B cell (primary cell): ENCODE data around the gene ACBD4. TPM values are rescaled to one million over a fixed set of nuclear protein-coding genes. Genes with fewer than 3 reads are reported as not detected.

Experiments used
- ATAC-seq: fragments of 200-7000 bp; cut with Tn5 transposase; one replicate; pipeline ENCODE4 v1.10.0; 2021; ENCODE audit warnings: low read depth, mild to moderate bottlenecking, moderate number of reproducible peaks, moderate library complexity
- CTCF ChIA-PET: fragments of 350-600 bp; sonication (Branson Sonifier 250); formaldehyde crosslinking; loops from one replicate; lab custom pipeline; 2021; ENCODE audit warnings: antibody characterized with exemption, inconsistent platforms; lab: Charles Lee
- POLR2A ChIA-PET: fragments of 350-600 bp; sonication (Branson Sonifier 250); formaldehyde crosslinking; loops from one replicate; lab custom pipeline; 2021; ENCODE audit warnings: antibody characterized with exemption; lab: Charles Lee
- DNase-seq: peaks from one replicate; pipeline ENCODE4 v3.0.0; 2013
- H2AFZ ChIP-seq: 2 replicates; pipeline ENCODE4 v1.6.1; 2012; ENCODE audit warnings: mild to moderate bottlenecking, low read depth, low read length; ENCODE audit not compliant: insufficient read depth, poor library complexity, severe bottlenecking
- H3K27ac ChIP-seq, 2 donors: 1 replicate in 1 of 2; 2 replicates in 1 of 2; pipeline ENCODE4 v1.5.1; 2012 to 2013; ENCODE audit warnings: low read length in 2 of 2, mild to moderate bottlenecking in 2 of 2, moderate library complexity in 1 of 2
- H3K27me3 ChIP-seq, 4 experiments: fragments of 200-600 bp in 1 of 4; sonication (generic) in 1 of 4; replicated peaks in 1 of 4; 1 replicate in 2 of 4; 2 replicates in 2 of 4; pipeline versions ENCODE4 v1.6.1 to v1.7.0; 2013 to 2016; ENCODE audit warnings: low read length in 3 of 4, mild to moderate bottlenecking in 2 of 4, mixed read lengths in 1 of 4, moderate library complexity in 1 of 4; ENCODE audit not compliant: insufficient read depth in 4 of 4, control insufficient read depth in 3 of 4; ENCODE audit errors: control extremely low read depth in 1 of 4
- H3K36me3 ChIP-seq, 2 experiments: replicated peaks in 1 of 2; 1 replicate in 1 of 2; 2 replicates in 1 of 2; pipeline versions ENCODE4 v1.6.1 to v1.7.1; 2013; ENCODE audit warnings: low read length in 1 of 2; ENCODE audit not compliant: insufficient read depth in 2 of 2, control insufficient read depth in 1 of 2; ENCODE audit errors: control extremely low read depth in 1 of 2, extremely low read depth in 1 of 2
- H3K4me1 ChIP-seq, 2 donors: fragments of 200-600 bp in 1 of 2; sonication (generic) in 1 of 2; 1 replicate in 1 of 2; 2 replicates in 1 of 2; pipeline versions ENCODE4 v1.5.1 to v1.6.1; 2013 to 2017; ENCODE audit warnings: low read length in 2 of 2; ENCODE audit not compliant: control insufficient read depth in 2 of 2, insufficient read depth in 2 of 2
- H3K4me2 ChIP-seq: replicated peaks from 2 replicates; pipeline ENCODE3; 2012; ENCODE audit warnings: mild to moderate bottlenecking, low read depth, low read length; ENCODE audit not compliant: poor library complexity, severe bottlenecking
- H3K4me3 ChIP-seq, 5 experiments: fragments of 200-600 bp in 1 of 5; sonication (generic) in 1 of 5; 1 replicate in 3 of 5; 2 replicates in 2 of 5; pipeline versions ENCODE4 v1.5.1 to v1.7.0; 2011 to 2016; ENCODE audit warnings: low read length in 4 of 5, mild to moderate bottlenecking in 4 of 5, low read depth in 2 of 5, control low read depth in 1 of 5, moderate library complexity in 1 of 5; ENCODE audit not compliant: insufficient read depth in 1 of 5; ENCODE audit errors: control extremely low read depth in 1 of 5, extremely low read depth in 1 of 5
- H3K79me2 ChIP-seq: fragments of 200-600 bp; sonication (generic); one replicate; pipeline ENCODE4 v1.6.0; 2016; ENCODE audit warnings: low read length; ENCODE audit not compliant: control insufficient read depth, insufficient read depth
- H3K9ac ChIP-seq: fragments of 200-600 bp; sonication (generic); 2 replicates; pipeline ENCODE4 v1.6.1; 2017; ENCODE audit warnings: mild to moderate bottlenecking, low read length, moderate library complexity
- H3K9me3 ChIP-seq, 3 donors: one replicate each; pipeline versions ENCODE4 v1.6.1 to v1.7.1; 2013; ENCODE audit warnings: low read length in 2 of 3; ENCODE audit not compliant: control insufficient read depth in 2 of 3, insufficient read depth in 1 of 3; ENCODE audit errors: control extremely low read depth in 1 of 3
- H4K20me1 ChIP-seq: 2 replicates; pipeline ENCODE4 v1.6.0; 2012; ENCODE audit warnings: mild to moderate bottlenecking, low read length; ENCODE audit not compliant: insufficient read depth, control insufficient read depth, poor library complexity, severe bottlenecking
- H3K27ac Mint-ChIP-seq: one replicate; pipeline ENCODE4 v1.8.0; 2021; ENCODE audit warnings: mixed read lengths
- H3K27me3 Mint-ChIP-seq: one replicate; pipeline ENCODE4 v1.8.0; 2021; ENCODE audit warnings: mixed read lengths
- H3K4me1 Mint-ChIP-seq: one replicate; pipeline ENCODE4 v1.8.0; 2021; ENCODE audit warnings: mixed read lengths
- H3K4me3 Mint-ChIP-seq: one replicate; pipeline ENCODE4 v1.8.0; 2021; ENCODE audit warnings: mixed read lengths
- H3K9me3 Mint-ChIP-seq: one replicate; pipeline ENCODE4 v1.8.0; 2022; ENCODE audit warnings: mixed read lengths; ENCODE audit not compliant: insufficient read depth
- CTCF ChIP-seq: fragments of 200-600 bp; IDR thresholded peaks from one replicate; pipeline ENCODE4 v1.8.0; 2022; ENCODE audit warnings: antibody characterized with exemption, mild to moderate bottlenecking
- EZH2 ChIP-seq: IDR thresholded peaks from 2 replicates; pipeline ENCODE4 v1.6.1; 2012; ENCODE audit warnings: borderline replicate concordance, low read depth, mild to moderate bottlenecking, moderate library complexity, low read length; ENCODE audit not compliant: insufficient read depth, poor library complexity, severe bottlenecking
- WGBS: methylation state at CpG from one replicate; pipeline ENCODE4 v1.1.5; 2013; ENCODE audit warnings: missing lambda C conversion rate; ENCODE audit not compliant: insufficient coverage; 5-methylcytosine and 5-hydroxymethylcytosine counted together
- intact Hi-C: fragments of 100-400 bp; cut with micrococcal nuclease; formaldehyde crosslinking; loops from one replicate; pipeline ENCODE4 v1.10.0; 2022
- polyA plus RNA-seq: library from polyadenylated mRNA; depleted of rRNA; stranded (reverse); fragments of >200 nt; gene quantifications from 2 replicates; pipeline ENCODE4 v1.2.3, GENCODE V29; 2012
- total RNA-seq, 2 donors: library from RNA; stranded (reverse); fragments of 120-200 nt in 1 of 2; gene quantifications; 1 replicate in 1 of 2; 2 replicates in 1 of 2; pipeline versions ENCODE4 v1.2.3 to v1.2.4, GENCODE V29; 2013 to 2022

ACBD4 gene
- total and polyA plus RNA-seq, 2 donors (not counting 1 experiment from before 2014, with no cell fraction given): 36.8 to 39.4 TPM

DNA sequence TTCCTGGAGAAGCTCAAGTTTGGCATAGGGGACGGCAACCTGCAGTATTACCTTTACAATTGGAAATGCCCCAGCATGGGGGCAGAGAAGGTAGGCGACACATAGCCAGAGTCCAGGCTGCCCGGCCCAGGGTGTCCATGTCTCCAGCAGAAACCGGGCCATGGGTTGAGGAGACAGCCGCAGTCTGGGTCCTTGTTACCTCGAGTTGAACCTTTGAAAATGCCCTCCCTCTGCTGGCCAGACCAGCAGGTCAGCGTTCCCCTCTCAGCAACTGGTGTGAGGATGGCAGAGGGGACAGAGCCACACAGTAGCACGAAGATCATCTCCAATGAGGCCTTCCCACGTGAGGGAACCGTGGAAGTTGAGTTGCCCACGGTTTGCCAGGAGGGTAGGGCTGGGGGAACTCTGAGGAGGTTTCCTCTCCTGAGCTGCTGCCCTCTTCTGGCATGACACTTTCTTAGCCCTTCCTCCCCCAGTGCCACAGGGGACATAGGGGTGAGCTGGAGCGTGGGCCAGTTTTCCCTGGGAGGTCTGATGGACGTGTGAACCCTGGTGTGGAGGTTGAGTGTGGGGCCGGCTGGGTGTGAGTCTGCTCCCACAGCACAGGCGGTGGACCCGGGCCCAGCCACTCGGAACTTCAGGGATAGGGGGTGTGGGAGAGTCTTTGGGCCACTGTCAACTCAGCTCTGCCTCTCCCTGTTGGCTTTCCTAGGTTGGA, 30.4 kb upstream of the ACBD4 start:
- H3K27me3 Mint-ChIP-seq: no peaks in the 10 kb centered on the region
- no peak overlapping the region for H3K4me2 ChIP-seq
- no peaks in the 10 kb centered on the region for H3K9me3 ChIP-seq
- H3K9me3 Mint-ChIP-seq: no peaks in the 10 kb centered on the region
- peaks cover 3 to 66% of the 10 kb centered on the region in 2 experiments for H3K36me3 ChIP-seq
- H3K27me3 ChIP-seq: no peaks in the 10 kb centered on the region
- 95% methylated on average over 16 of the region's 17 CpGs for WGBS
- TF ChIP-seq CTCF (no peak), EZH2 (no peak)
- H3K27ac ChIP-seq: no peak overlapping the region
- ATAC-seq (no peak), DNase-seq (no peak)
- intact Hi-C loops: no loop called here
- no peak overlapping the region for H3K27ac Mint-ChIP-seq
- ChIA-PET CTCF (no interaction called here), POLR2A (no interaction called here)
- H3K9ac ChIP-seq: no peak overlapping the region
- no peaks in the 10 kb centered on the region for H3K4me1 Mint-ChIP-seq
- no peaks in the 10 kb centered on the region for H3K79me2 ChIP-seq
- H4K20me1 ChIP-seq: no peaks in the 10 kb centered on the region
- no peak overlapping the region for H3K4me3 ChIP-seq
- H2AFZ ChIP-seq: no peak overlapping the region
- H3K4me1 ChIP-seq: no peaks in the 10 kb centered on the region
- no peak overlapping the region for H3K4me3 Mint-ChIP-seq

DNA sequence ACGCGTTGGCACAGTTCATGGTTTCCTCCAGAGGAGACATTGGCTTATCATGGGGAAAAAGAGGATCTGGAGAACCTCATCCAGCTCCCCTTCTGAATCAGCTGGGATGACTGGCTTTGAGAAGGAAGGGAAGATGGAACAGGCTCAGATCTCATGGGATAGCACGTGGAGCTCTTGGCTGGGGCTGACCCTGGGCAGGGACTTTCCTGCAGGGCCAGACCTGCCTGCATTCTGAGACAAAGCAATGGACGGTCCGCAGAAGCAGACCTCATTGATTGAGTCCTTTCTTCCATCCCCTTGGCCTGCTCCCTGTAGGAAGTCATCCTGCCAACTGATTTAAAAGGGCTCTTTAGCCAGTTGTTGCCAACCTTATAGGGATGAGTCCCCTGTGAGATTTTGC, 29.4 kb upstream of the ACBD4 start:
- Mint-ChIP-seq H3K27ac (no peak overlapping the region), H3K9me3 (no peaks in the 10 kb centered on the region), H3K4me3 (no peak overlapping the region), H3K4me1 (peaks cover under 1% of the 10 kb centered on the region), H3K27me3 (no peaks in the 10 kb centered on the region)
- ATAC-seq (no peak), DNase-seq (no peak)
- Histone ChIP-seq H3K4me3 (no peak overlapping the region), H3K27ac (no peak overlapping the region), H3K79me2 (no peaks in the 10 kb centered on the region), H3K4me2 (no peak overlapping the region), H3K4me1 (no peaks in the 10 kb centered on the region), H3K9me3 (no peaks in the 10 kb centered on the region), H4K20me1 (no peaks in the 10 kb centered on the region), H3K9ac (no peak overlapping the region), H2AFZ (no peak overlapping the region), H3K27me3 (no peaks in the 10 kb centered on the region), H3K36me3 (peaks cover 3 to 66% of the 10 kb centered on the region in 2 experiments)
- intact Hi-C loops: no loop called here
- CTCF ChIA-PET: no interaction called here
- TF ChIP-seq EZH2: no peak
- POLR2A ChIA-PET: no interaction called here
- 94% methylated on average over 4 of the region's 5 CpGs for whole genome bisulfite sequencing
